NB4 (cell line): ENCODE data around the gene AFMID.

Experiments
- DNase-seq: peaks from one replicate; pipeline ENCODE4 v3.0.0; 2010; ENCODE audit warnings: low read depth
- H3K4me3 ChIP-seq: one replicate; pipeline ENCODE4 v1.5.1; 2011; ENCODE audit warnings: mild to moderate bottlenecking, low read depth, low read length, moderate library complexity
- MYC ChIP-seq: IDR thresholded peaks from 2 replicates; pipeline ENCODE4 v1.6.1; 2011; ENCODE audit warnings: low read depth, low read length
- POLR2A ChIP-seq: IDR thresholded peaks from 2 replicates; pipeline ENCODE4 v1.6.1; 2011; ENCODE audit warnings: mild to moderate bottlenecking; ENCODE audit not compliant: insufficient read length; ENCODE audit errors: extremely low read depth
- TF ChIP-seq, protein P1 (sequence below): IDR thresholded peaks from one replicate; pipeline ENCODE4 v1.5.1; 2012; ENCODE audit warnings: low read depth, low read length
- TF ChIP-seq, protein P2 (sequence below): IDR thresholded peaks from 2 replicates; pipeline ENCODE4 v1.6.1; 2011; ENCODE audit warnings: low read depth, low read length

The AFMID gene

GRCh38 chr17:78173097-78173715 is 14.0 kb upstream of the AFMID start:
- DNase-seq = no peak
- H3K4me3 ChIP-seq = no peak overlapping the region
- TF ChIP-seq POLR2A = no peak
- TF ChIP-seq, protein P1, sequence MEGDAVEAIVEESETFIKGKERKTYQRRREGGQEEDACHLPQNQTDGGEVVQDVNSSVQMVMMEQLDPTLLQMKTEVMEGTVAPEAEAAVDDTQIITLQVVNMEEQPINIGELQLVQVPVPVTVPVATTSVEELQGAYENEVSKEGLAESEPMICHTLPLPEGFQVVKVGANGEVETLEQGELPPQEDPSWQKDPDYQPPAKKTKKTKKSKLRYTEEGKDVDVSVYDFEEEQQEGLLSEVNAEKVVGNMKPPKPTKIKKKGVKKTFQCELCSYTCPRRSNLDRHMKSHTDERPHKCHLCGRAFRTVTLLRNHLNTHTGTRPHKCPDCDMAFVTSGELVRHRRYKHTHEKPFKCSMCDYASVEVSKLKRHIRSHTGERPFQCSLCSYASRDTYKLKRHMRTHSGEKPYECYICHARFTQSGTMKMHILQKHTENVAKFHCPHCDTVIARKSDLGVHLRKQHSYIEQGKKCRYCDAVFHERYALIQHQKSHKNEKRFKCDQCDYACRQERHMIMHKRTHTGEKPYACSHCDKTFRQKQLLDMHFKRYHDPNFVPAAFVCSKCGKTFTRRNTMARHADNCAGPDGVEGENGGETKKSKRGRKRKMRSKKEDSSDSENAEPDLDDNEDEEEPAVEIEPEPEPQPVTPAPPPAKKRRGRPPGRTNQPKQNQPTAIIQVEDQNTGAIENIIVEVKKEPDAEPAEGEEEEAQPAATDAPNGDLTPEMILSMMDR = no peak
- TF ChIP-seq, protein P2, sequence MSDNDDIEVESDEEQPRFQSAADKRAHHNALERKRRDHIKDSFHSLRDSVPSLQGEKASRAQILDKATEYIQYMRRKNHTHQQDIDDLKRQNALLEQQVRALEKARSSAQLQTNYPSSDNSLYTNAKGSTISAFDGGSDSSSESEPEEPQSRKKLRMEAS = no peak
- no peak for TF ChIP-seq MYC

- H3K4me3 ChIP-seq = no peak overlapping the region
- DNase-seq = no peak
- TF ChIP-seq POLR2A (no peak), MYC (no peak)
- TF ChIP-seq, protein P2 = no peak
- TF ChIP-seq, protein P1 = no peak
Observed at GRCh38 chr17:78174346-78174869, 12.8 kb upstream of the AFMID start.

DNA sequence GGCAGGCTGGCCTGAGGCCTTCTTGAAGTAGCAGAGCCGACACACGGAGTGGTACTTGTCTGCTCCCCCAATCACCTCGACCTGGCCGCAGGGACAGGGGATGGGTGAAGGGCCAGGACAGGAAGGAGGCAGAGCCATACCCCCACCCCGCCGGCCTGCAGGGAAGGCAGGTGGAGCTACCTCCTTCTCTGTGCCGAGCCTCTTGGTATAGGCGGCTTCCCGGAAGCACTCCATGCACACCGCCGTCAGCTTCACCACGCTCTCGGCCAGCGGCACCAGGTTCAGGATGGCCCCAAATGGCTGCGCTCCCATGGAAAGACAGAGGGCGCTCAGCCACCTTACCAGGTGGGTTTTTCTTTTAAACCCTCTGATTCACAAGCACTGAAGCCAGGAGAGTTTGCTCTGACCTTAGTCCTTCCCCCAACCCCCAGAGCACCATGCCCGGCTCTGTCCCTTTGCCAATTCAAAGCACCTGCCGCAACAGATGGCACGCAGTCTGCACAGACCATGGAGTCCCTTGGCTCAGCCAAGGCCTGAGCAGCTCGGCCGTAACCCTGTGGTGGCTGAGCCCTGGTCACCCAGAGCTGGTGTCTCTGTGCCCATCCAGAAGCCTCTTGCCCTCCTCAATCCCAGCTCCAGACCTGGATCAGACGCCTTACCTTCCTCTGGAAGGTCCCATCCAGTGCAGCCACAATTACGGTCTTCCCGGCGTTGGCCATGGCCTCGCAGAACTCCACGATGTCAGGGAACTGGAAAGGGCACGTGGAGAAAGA is 12.1 kb upstream of the AFMID start:
- no peak for DNase-seq
- no peak for TF ChIP-seq MYC
- no peak for TF ChIP-seq POLR2A
- TF ChIP-seq, protein P2 = no peak
- TF ChIP-seq, protein P1 = no peak
- no peak overlapping the region for H3K4me3 ChIP-seq

- no peak for DNase-seq
- TF ChIP-seq POLR2A (no peak), MYC (no peak)
- TF ChIP-seq, protein P1 = no peak
- TF ChIP-seq, protein P2 = no peak
- no peak overlapping the region for H3K4me3 ChIP-seq
Observed at GRCh38 chr17:78175643-78175981, 11.6 kb upstream of the AFMID start.

DNA sequence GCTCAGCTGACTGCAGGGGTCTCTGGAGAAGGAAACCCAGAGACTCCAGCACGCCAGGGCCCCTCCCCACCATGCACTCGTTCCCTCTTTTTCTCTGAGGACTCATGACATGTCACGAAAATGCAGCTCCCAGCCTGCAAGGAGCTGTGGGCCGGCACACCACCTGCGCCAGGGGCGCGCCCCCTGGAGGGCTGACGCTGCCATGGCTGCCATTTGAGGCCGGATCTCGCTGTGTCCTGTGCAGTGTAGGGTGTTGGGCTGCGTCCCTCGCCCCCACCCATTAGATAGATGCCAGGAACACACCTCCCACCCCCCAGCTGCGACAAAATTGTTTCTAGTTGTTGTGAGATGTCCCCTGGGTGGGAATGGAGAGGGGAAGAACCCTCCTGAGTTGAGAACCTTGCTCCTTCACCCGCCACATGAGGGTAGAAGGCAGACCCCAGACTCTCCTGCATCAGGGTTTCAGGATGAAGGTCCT is 10.6 kb upstream of the AFMID start:
- no peak overlapping the region for H3K4me3 ChIP-seq
- DNase-seq = peak; percentile 77
- TF ChIP-seq, protein P2 = peak; percentile 78
- TF ChIP-seq MYC = peak; percentile 60
- TF ChIP-seq, protein P1 = peak; percentile 93
- no peak for TF ChIP-seq POLR2A
